ENCODE data around the gene PDE4D.

GRCh38 chr5:59001716-59002115 is 891.8 kb downstream of the PDE4D start:
- TF ChIP-seq EZH2 (IDR thresholded peaks at IDR 0.05; ENCODE audit: insufficient read depth, poor library complexity, severe bottlenecking) (no peak), EZH2phosphoT487 (IDR thresholded peaks at IDR 0.05; ENCODE audit: insufficient read depth, low read depth) (no peak)

Measured in GM23248 (cell line).